Uterus (tissue), 2 donors: ENCODE measurements around the gene EPHA4.

Source experiments
- CTCF ChIP-seq, 4 experiments: fragments of 200-600 bp in 2 of 4; fragments of 450-650 bp in 2 of 4; sonication (generic) in 2 of 4; IDR thresholded peaks; one replicate each; pipeline ENCODE4 v1.5.1; 2016 to 2019; ENCODE audit warnings: antibody characterized with exemption in 4 of 4, mild to moderate bottlenecking in 2 of 4, moderate library complexity in 1 of 4
- POLR2A ChIP-seq, 2 donors: fragments of 450-650 bp; IDR thresholded peaks; one replicate each; pipeline ENCODE4 v1.6.1; 2016; ENCODE audit warnings: antibody characterized with exemption in 2 of 2, mild to moderate bottlenecking in 1 of 2, moderate library complexity in 1 of 2

DNA sequence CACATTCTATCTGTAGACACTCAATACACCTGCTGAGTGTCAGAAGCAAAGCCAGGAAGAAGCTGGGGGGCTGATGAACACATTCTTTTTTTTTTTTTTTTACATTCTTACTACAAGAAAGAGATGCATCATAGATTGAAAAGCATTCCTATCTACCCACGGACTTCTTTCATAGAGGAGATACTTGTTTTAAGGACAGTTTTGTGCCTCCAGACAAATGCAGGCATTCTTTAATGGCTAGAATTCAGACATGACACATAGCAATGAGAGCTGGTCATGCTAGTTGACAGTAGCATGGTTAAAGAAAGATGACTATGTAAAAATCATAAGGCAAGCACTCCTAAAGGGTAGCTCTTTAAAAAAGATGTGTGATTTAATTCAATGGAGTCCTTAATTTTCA lies 110.2 kb downstream of the EPHA4 start:
- TF ChIP-seq CTCF (IDR thresholded peaks at IDR 0.05) (no peak), POLR2A (IDR thresholded peaks at IDR 0.05) (no peak)
